Measurements from ENCODE around the gene PWWP2B.

The PWWP2B gene

DNA sequence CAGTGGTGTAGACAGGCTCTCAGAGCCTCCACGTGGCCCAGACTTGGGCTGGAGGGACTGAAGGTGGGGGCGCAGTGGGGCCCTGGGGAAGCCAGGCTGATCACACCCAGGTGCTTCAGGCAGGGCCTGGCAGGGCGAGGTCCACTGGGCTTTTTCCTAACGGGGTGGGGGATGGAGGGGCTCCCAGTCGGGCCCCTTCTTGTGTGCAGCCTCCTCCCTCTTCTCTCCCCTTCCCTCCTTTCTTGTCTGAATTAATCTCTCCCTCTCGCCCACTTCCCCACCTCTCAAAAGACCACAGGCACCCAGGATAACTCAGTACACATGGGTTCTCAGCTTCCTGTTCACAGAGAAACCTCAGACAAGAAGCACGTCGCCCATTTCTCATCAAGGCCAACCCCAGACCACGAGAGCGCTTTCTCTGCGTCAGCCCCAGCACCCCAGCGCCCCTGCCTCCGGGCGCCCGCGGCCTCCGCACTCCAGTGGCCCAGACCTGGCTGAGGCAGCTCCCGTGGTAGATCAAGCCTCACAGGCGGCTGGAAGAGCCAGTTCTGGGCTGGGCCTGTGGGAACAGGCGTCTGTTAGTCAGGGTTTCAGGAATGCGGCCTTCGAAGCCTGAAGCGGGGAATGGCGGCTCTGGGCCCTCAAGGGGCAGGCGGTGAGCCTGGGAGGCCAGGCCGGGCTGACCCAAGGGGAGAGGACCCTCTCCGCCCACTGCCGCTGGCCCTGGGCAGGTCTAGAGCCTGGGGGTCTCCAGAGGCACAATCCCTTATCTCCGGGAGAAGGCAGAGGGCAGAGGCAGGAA lies 50.6 kb downstream of the PWWP2B start:
- DNase-seq (ENCODE audit: low spot score): no peak

DNA sequence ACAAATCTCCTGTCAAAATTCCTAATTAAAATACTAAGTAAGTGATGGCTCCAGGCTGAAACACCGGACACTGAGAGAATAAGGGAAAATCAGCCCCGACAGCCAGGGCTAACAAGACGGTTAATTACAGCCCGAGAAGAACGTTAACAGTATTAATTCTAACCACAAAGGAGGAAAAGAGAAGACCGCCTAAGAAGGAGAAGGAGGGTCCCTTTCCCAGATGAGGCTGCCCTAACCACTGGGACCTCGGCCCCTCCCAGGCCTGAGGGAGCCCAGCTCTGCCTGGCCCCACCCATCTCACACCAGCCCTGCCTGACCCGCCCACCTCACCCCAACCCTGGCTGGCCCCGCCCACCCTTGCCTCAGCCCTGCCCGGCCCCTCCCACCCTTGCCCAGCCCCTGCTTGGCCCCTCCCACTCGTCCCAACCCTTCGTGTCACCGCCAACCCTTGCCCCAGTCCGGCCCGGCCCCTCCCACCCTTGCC lies 51.3 kb downstream of the PWWP2B start:
- DNase-seq (ENCODE audit: low spot score): no peak

DNA sequence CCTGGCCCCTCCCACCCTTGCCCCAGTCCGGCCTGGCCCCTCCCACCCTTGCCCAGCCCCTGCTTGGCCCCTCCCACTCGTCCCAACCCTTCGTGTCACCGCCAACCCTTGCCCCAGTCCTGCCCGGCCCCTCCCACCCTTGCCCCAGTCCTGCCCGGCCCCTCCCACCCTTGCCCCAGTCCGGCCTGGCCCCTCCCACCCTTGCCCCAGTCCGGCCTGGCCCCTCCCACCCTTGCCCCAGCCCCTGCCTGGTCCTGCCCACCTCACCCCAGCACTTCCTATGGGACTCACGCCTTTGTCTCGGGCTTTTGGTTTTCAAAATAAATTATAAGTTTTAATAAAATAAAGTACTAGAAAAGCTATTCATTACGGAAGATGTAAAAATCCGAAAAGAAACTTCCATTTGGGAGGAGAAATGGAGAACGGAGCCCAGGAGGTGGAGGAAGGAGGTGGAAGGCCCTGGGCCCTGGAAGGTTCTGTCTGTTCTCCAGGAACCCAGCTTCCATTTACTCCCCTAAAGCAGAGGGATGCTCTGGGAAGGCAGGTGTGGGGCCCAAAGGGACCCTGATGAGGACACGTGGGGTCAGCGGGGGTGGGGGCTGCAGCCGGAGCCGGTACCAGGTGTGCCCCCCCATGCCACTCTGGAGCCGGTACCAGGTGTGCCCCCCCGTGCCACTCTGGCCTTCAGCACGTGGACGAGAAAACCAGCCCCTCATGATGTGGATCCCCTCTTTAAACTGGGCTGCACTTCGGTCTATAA lies 52.2 kb downstream of the PWWP2B start:
- no peak for DNase-seq (ENCODE audit: low spot score)

DNA sequence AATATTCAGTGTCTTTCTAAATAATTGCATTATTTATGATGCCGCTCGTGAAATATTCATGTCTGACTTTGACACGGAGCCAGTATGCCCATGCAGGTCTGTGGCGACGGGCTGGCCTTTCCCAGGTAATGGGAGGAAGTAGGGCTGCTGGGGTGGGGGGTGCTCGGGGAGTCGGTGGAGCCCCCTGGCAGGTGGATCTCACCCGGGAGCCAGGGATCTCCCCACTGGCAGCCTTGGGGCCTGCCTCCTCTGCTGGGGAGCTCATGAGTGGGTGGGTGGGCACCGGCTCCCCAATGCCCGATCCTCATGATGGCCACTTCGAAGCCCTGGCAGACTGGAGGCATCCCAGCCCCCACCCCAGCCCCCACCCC lies 52.8 kb downstream of the PWWP2B start:
- no peak for DNase-seq (ENCODE audit: low spot score)

DNA sequence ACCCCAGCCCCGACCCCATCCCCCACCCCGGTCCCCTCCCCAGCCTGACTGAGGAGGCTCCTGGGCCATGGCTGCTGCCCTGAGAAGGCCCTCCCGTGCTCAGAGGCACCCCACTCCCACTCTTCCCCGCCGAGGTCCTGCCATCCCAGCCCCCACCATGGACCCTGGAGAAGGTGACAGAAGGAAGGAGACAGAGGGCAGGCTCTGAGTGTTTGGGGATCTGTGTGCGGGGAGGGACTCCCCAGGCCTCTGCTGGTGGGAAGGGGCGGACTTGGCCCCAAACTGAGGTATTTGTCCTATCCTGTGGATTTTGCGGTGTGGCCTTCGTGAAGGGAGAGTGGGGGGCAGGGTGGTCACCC lies 53.4 kb downstream of the PWWP2B start:
- DNase-seq (ENCODE audit: low spot score): no peak

DNA sequence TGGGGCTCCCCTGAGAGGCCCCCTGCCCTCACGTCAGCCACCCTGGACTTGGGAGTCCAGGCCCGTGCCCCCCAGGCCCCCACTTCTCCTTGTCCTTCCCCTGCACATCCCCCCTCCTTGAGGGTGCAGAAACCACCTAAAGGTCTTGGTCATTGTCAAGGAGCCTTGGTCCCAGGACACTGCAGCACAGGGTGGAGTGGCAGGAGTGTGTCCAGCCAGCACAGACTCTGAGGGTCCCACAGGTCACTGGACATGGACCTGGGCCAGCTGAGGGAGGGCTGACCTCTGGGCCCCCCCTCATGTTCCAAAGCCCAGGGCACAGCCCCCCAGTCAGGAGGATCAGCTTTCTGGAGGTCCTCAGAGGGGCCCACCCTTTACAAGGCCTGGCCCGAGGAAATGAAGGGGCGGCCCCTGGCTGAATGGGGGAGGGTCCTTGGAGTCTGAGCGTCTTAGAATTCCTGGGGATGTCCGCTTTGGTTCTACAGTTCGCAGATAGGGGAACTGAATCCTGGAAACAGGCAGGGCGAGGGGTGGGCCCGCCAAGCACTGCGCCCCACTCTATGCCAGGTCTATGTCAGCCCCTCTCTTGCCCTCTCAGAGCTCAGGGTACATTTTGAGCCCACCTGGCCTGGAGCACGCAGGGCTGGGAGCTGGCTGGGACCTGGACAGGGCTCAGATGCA lies 54.0 kb downstream of the PWWP2B start:
- no peak for DNase-seq (ENCODE audit: low spot score)

DNA sequence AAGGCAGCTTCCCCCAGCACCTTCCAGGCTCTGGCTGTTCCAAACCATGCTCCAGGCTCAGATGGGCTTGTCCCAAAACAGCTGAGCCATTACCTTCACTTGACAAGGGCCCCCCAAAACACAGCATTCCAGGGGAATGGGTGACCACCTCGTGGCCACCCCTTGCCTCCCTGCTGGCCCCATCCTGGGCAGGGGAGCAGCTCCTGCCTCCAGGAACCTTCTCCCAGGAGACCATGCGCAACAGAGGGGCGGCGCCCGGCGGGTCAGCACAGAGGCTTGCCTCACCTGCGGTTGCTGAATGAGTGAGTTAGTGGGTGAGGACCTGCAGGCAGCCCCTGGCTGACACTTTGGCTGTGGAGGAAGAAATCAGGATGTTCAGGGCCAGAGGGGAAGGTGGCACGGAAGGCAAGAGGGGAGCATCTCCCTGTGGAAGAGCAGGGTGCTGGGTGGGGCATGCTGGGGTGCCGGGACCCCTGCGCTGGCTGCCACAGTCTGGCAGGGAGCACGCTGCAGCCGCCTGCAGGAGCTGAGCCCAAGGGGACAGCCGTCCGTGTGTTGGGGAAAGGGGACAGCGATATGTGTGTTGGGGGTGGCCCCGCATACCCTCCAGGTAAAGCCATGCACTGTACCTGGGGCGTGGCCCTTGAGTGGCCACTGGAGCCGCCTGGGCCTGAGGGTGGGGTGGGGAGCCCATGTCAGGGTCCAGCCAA lies 54.7 kb downstream of the PWWP2B start:
- DNase-seq (ENCODE audit: low spot score): no peak

DNA sequence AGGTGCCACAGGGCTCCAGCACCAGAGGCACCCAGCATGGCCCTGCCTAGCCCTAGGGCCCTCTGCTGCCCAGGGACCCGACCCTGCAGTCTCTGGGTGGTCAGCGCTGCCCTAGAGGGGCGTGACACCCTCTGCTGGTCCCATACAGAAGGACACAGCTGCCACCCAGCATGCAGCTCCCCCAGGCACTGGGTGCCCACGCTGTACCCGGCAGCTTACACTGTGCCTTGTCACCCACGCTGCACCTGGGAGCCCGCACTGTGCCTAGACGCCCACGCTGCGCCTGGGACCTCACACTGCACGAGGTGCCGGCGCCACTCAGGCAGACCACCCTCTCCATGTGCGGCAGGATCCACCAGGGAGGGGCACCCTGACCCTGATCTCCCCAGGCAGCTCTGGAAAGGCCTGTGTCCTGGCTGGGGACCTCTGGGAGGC lies 55.2 kb downstream of the PWWP2B start:
- no peak for DNase-seq (ENCODE audit: low spot score)

DNA sequence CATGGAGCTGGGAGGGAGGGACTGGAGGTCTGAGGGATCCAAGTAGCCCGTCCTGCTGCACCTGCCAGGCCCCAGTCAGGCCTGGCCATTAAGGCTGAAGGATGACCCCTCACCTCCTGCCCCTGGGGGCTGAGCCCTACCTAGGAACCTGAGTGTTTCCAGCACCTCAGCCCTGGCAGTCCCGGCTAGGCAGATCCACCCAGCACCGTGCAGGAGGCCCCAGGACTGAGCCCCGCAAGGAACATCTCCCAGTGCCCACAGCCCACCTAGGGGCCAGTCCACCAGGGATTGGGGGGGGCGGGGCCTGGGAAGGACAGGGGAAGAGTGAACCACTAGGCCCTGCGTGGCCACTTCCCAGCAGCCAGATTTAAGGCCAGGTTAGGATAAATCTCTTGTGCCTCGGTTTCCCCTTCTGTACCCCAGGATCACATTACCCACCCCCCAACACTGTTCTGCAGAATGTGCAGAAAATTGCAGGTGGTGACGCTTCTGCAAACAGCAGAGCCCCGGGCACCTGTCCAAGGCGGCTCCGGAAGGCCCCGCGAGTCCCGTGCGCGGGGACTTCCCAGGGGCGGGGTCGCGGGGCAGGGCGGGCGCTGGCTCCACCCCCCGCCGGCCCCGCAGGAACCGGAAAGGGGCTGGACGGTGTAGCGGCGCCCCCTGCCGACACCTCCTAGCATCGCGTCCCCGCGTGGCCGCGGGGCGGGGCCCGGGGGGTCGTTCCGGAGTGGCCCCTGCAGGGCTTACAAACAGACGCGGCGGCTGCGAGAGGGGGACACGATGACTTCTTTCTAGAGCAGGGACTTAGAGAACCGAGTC lies 55.9 kb downstream of the PWWP2B start:
- DNase-seq (ENCODE audit: low spot score): peak; percentile 90

DNA sequence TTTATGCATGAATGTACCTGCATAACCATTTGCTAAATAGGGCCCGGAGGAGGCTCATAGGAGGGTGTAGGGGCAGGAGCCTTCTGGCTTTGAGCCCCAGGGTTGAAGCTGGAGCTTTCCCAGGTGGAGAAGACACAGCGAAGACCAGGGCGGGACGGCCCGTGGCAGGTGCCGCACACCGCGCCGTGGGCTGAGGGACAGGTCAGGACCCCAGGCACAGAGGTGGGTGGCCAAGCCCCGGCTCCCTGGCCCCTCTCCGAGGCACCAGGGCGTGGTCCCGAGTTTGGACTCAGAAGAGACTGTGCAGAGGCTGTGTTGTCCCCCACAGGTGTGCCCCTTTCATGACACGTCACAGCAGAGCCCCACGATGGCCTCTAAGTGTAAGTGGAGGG lies 56.5 kb downstream of the PWWP2B start:
- no peak for DNase-seq (ENCODE audit: low spot score)

DNA sequence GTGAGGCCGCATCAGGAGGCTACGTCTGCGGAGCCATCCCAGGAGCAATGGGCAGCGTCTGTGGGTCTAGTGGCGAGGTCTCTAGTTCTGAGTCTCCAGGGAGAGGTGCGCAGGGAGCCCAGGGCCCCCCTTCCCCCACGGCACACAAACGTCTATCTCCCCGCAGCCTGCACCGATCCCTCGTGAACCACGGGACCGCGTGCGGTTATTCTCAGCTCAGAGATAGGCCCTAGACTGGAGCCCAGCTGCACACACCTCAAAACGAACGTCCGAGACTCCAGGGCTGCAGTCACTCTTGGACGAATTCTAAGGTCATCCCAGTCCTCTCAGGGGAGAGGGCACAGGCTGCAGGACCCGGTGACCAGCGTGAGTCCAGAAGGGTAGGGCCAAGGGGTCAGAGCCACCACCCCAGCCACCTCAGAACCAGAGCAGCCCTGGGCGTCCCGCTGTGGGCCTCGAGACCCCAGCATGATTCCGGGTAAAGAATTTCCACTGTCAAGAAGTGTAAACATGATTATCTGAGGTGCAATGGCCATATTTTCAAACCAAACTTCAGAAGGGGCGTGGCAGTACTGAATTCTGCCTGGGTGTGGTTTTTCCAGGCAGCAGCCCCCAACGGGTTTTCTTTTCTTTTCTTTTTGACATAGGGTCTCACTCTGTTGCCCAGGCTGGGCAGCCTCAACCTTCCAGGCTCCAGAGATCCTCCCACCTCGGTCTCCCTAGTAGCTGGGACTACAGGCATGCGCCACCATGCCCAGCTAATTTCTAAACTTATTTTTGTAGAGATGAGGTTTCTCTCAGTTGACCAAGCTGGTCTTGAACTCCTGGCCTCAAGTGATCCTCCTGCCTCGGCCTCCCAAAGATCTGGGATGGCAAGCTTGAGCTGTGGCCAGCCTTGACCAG lies 57.5 kb downstream of the PWWP2B start:
- no peak for DNase-seq (ENCODE audit: low spot score)

DNA sequence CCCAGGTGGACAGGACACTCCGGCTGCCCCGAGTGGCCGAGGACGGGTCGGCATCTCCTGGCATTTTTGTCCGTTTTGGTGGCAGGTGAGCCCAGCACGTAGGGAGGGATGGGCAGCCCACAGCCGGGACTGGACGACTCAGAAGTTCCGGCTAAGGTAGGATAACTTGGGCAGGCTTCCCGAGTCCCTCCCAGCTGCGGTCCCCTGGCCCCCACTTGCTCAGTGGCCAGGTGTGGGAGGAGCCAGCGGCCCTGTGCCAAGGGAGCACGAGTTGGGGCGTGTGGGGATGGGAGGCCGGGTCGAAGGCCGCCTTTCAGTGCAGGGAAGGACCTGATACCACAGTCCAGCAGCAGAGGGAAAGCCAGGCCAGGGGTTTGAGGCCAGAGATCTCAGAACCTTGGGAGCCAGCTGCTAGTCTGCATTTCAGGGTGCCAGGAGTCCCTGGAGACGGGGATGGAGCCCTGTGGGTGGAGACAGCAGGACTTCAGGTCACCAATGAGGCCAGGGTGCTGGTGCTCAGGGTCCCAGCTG lies 58.5 kb downstream of the PWWP2B start:
- no peak for DNase-seq (ENCODE audit: low spot score)

DNA sequence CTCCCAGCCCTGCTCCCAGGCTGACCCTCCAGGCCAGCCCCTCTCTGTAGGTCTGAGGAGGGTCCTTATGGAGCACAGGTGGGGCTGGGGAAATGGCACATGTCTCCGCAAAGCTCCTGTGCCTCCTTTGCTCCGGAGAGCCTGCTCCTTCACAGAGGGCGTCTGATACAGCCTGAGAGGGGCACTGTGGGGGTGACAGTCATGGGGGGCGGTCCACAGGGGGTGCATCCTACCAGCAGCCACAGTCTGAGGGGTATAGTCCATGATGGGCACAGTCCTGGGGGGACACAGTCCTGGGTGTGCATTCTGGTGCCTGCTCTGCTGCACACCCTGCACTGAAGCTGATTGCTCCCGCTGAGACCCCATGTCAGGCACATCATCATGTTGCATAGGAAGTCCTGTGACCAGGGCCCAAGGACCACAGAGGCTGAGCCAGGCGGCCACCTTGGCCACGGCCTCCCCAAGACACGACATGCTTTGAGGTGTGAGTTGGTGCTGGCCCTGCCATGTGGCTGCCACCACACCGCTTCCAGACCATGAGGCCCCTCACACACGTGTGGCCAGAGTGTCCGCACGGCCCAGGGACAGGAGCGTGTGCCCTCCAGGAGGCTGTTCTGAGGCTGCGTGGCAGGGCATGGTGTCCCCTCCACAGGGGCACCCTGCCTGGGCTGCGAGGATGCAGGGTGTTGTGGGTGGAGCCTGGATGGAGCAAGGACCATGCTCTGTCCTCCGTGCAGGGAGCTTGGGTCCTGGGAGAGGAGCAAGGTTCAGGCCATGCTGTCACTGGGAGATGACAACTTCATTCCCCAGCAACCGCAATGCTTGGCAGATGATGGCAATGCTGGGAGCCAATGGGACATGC lies 59.2 kb downstream of the PWWP2B start:
- no peak for DNase-seq (ENCODE audit: low spot score)

DNA sequence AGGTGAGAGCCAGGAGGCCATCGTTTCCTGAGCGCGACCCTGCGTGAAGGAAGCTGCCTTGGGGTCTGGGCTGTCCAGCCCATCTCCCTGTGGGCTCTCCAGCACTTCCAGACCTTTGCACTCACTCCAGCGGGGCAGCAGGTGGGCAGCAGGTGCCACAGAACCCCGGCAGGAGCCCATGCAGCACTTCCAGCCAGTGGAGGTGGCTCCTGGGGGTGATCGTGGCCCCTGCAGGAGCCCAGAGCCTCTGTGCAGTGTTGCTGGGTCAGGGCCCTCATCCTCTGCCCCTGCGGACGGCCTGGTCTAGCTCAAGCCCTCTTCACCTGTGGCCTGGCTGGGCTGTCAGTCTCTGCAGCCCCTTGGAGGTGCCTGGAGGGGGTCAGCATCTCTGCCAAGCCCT lies 59.9 kb downstream of the PWWP2B start:
- DNase-seq (ENCODE audit: low spot score): no peak

DNA sequence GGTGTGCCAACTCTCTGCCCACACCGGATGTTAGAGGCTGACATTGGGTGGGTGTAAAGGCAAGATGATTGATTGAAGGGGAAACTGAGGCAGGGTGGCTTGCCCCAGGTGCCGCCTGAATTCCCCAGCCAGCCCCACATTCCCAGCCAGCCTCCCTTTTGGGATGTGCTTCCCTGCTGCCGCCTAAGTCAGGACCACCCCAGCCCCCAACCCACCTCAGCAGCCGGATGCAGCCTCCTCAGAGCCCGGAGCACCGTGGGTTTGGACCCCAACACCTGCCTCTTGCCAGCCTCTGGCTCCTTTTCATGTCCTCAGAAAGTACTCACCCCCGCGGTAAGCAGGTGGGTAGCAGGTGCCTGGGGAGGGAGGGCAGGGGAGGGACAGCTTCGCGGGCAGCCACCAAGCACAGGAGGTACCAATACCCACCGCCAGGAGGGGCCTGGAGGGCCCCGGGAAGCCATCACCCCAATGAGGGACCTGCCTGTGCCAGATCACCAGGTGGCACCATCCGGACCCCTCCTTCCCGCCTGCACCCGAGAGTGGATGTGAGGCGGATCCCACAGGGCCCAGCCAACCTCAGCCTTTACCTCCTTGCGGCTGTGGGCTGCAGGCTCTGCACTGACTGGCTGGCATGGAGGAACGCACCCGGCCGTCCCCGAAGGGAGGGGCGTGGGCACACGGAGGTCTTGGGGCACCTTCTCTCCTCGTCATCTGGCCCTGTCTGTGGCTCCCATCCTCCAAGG lies 60.5 kb downstream of the PWWP2B start:
- DNase-seq (ENCODE audit: low spot score): no peak

DNA sequence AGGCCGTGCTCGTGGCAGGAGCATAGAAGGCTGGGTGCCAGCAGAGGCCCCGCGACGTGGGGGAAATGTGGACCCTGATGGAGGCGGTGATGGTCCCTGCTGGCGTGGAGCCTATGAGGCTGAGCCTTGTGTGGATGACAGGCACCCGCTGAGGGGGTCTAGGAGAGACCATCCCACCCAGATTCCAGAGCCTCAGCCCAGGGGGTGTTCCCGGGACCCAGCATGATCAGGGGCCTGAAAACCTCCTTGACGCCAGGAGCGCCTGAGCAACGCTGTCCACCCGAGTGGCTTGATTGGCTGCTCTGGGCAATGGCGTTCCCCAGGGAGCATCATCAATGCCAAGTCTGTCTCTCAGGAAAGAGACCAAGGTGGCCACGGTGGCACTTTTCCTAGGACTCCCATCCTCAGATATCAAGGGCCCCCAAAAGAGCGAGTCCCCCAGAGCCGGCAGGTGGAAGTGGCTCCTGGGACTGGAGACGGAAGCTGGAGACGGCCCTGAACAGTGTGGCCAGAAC lies 61.1 kb downstream of the PWWP2B start:
- no peak for DNase-seq (ENCODE audit: low spot score)

DNA sequence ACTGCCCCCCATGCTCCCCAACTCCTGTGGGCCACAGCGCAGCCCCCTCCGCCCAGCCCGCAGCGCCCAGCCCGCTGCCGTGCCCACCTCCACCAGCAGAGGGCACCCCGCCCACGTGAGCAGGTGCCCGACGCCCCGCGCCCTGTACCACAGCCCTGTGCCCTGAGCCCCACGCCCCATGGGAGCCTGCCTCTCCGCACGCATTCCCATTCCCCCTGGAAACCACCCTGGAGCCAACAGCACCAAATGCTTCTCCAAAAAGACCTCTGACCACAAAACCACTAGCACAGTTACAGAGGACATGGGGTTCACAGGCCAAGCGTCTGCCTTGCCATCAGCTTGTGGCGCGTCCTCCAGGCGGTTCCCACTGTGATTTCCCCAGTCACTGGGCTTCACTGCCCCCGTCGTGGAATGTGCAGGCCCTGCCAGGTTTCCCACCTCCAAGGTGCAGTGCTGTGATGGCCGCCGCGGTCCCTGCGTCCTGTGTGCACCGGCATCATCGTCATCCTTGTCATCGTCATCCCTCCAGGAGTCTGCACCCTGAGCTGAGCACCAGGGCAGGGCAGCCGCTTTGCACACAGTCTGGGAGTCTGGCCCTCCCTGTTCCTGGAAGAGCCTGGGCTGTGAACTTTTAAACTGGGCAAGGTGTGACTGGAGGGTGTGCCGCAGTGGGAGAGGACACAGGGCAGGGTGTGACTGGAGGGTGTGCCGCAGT lies 61.7 kb downstream of the PWWP2B start:
- DNase-seq (ENCODE audit: low spot score): no peak

Measured in left forelimb (tissue), 1 donor.